Sigmoid colon (tissue), 7 donors: ENCODE data around the gene RELCH. TPM values are rescaled to one million over a fixed set of nuclear protein-coding genes. Genes with fewer than 3 reads are reported as not detected.

ENCODE experiments used
- DNase-seq: peaks from one replicate; pipeline ENCODE4 v3.0.0-alpha.2; 2019
- H3K27ac ChIP-seq, 4 donors: fragments of 200-600 bp; sonication (generic); one replicate each; pipeline ENCODE4 v1.5.1; 2016 to 2019; ENCODE audit warnings: mild to moderate bottlenecking in 1 of 4
- H3K27me3 ChIP-seq, 3 donors: fragments of 200-600 bp; sonication (generic); one replicate each; pipeline ENCODE4 v1.5.1; 2019; ENCODE audit warnings: mild to moderate bottlenecking in 1 of 3
- H3K36me3 ChIP-seq, 4 donors: fragments of 200-600 bp; sonication (generic); one replicate each; pipeline ENCODE4 v1.5.1; 2016 to 2019
- H3K4me1 ChIP-seq, 4 donors: fragments of 200-600 bp; sonication (generic); one replicate each; pipeline ENCODE4 v1.5.1; 2017 to 2019
- H3K4me3 ChIP-seq, 4 donors: fragments of 200-600 bp; sonication (generic); one replicate each; pipeline ENCODE4 v1.5.1; 2017 to 2019; ENCODE audit warnings: mild to moderate bottlenecking in 2 of 4, moderate library complexity in 1 of 4
- H3K9me3 ChIP-seq, 4 donors: fragments of 200-600 bp in 3 of 4; sonication (generic) in 3 of 4; one replicate each; pipeline versions ENCODE4 v1.5.1 to v1.6.1; 2013 to 2019
- EP300 ChIP-seq, 4 donors: sonication (generic); formaldehyde crosslinking; IDR thresholded peaks; one replicate each; pipeline ENCODE4 v1.6.1; 2017; ENCODE audit warnings: antibody characterized with exemption in 4 of 4
- POLR2A ChIP-seq, 2 donors: fragments of 450-650 bp; IDR thresholded peaks; one replicate each; pipeline ENCODE4 v1.6.1; 2016; ENCODE audit warnings: antibody characterized with exemption in 2 of 2, mild to moderate bottlenecking in 2 of 2, moderate library complexity in 2 of 2
- POLR2AphosphoS5 ChIP-seq, 4 donors: sonication (generic); formaldehyde crosslinking; IDR thresholded peaks; one replicate each; pipeline ENCODE4 v1.6.1; 2017; ENCODE audit warnings: antibody characterized with exemption in 4 of 4
- WGBS, 2 donors: extraction: QIAGEN DNeasy Blood & Tissue Kit; methylation state at CpG; one replicate each; pipeline ENCODE4 v1.1.7; 2013; 5-methylcytosine and 5-hydroxymethylcytosine counted together
- intact Hi-C: fragments of 100-400 bp; cut with DNase I; formaldehyde crosslinking; loops from one replicate; pipeline ENCODE4 v1.15.1; 2023
- polyA plus RNA-seq, 3 donors: library from polyadenylated mRNA; stranded (reverse); fragments of 200-250 nt; gene quantifications; one replicate each; pipeline ENCODE4 v1.2.3, GENCODE V29; 2013
- total RNA-seq, 4 donors: library from RNA; depleted of rRNA; stranded (reverse); fragments of >200 nt; gene quantifications; one replicate each; pipeline ENCODE4 v1.1.0, GENCODE V29; 2016
- TF ChIP-seq, protein P1 (sequence below), 4 experiments: fragments of 450-650 bp in 3 of 4; fragments of 200-600 bp in 1 of 4; IDR thresholded peaks; one replicate each; pipeline ENCODE4 v1.5.1; 2016 to 2019; ENCODE audit warnings: antibody characterized with exemption in 4 of 4, mild to moderate bottlenecking in 3 of 4, moderate library complexity in 2 of 4
- donor health status: healthy with polysubstance abuse.
- donor health status: Bipolar disorder and iron deficiency.
- donor health status: healthy.

RELCH gene
- total and polyA plus RNA-seq, 7 donors, result 6.6 to 28.8 (median 19.3) TPM

GRCh38 chr18:62277045-62277444 lies 90.0 kb downstream of the RELCH start:
- TF ChIP-seq POLR2A (IDR thresholded peaks at IDR 0.05), result no peak
- no peak for TF ChIP-seq POLR2AphosphoS5 (IDR thresholded peaks at IDR 0.05)
- TF ChIP-seq, protein P1, sequence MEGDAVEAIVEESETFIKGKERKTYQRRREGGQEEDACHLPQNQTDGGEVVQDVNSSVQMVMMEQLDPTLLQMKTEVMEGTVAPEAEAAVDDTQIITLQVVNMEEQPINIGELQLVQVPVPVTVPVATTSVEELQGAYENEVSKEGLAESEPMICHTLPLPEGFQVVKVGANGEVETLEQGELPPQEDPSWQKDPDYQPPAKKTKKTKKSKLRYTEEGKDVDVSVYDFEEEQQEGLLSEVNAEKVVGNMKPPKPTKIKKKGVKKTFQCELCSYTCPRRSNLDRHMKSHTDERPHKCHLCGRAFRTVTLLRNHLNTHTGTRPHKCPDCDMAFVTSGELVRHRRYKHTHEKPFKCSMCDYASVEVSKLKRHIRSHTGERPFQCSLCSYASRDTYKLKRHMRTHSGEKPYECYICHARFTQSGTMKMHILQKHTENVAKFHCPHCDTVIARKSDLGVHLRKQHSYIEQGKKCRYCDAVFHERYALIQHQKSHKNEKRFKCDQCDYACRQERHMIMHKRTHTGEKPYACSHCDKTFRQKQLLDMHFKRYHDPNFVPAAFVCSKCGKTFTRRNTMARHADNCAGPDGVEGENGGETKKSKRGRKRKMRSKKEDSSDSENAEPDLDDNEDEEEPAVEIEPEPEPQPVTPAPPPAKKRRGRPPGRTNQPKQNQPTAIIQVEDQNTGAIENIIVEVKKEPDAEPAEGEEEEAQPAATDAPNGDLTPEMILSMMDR (IDR thresholded peaks at IDR 0.05), result no peak
- TF ChIP-seq EP300 (IDR thresholded peaks at IDR 0.05), result no peak
- intact Hi-C loops, result no loop called here

GRCh38 chr18:62279561-62279960 lies 92.5 kb downstream of the RELCH start:
- no peak for TF ChIP-seq POLR2A (IDR thresholded peaks at IDR 0.05)
- no peak for DNase-seq
- H3K36me3 ChIP-seq, result peaks cover 0 to 51% (median 2%) of the 10 kb centered on the region in 4 donors
- no peak overlapping the region for H3K4me3 ChIP-seq
- H3K9me3 ChIP-seq, result no peaks in the 10 kb centered on the region
- H3K4me1 ChIP-seq, result peaks cover 0 to 14% (median 6%) of the 10 kb centered on the region in 4 donors
- intact Hi-C loops, result no loop called here
- no peak overlapping the region for H3K27ac ChIP-seq
- no peaks in the 10 kb centered on the region for H3K27me3 ChIP-seq
- WGBS, 2 donors, result 64 to 93% methylated on average over 5 of the region's 5 CpGs

More at GRCh38 chr18:62277045-62277444, 90.0 kb downstream of the RELCH start:
- Histone ChIP-seq H3K36me3 (peaks cover 0 to 55% (median 0%) of the 10 kb centered on the region in 4 donors), H3K27ac (no peak overlapping the region), H3K9me3 (no peaks in the 10 kb centered on the region), H3K27me3 (no peaks in the 10 kb centered on the region), H3K4me1 (peaks cover 0 to 12% (median 5%) of the 10 kb centered on the region in 4 donors), H3K4me3 (no peak overlapping the region)
- 83 to 85% methylated on average over 1 of the region's 1 CpG for WGBS, 2 donors
- DNase-seq, result no peak

DNA sequence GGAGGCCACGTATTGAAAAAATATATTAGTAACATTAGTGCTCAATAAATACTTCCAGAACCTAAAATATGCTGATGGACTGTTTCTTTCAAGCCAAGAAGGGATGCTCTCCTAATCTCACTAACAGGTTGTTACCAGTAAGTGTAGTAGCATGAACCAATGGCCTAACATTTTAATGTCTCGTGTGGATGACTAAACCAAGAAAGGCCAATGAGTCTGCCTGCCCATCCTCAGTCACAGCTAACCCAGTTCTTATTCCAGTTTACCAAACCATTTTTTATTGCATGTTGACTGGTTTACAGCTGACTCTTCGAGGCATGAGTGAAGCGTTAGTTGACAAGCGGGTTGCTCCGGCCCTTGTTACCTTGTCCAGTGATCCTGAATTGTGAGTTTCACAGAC lies 93.0 kb downstream of the RELCH start:
- Histone ChIP-seq H3K9me3 (no peaks in the 10 kb centered on the region), H3K27me3 (no peaks in the 10 kb centered on the region), H3K4me3 (no peak overlapping the region), H3K27ac (no peak overlapping the region), H3K36me3 (peaks cover 0 to 48% (median 2%) of the 10 kb centered on the region in 4 donors), H3K4me1 (peaks cover 0 to 14% (median 6%) of the 10 kb centered on the region in 4 donors)
- no peak for TF ChIP-seq POLR2A (IDR thresholded peaks at IDR 0.05)
- TF ChIP-seq EP300 (IDR thresholded peaks at IDR 0.05), result no peak
- no peak for TF ChIP-seq POLR2AphosphoS5 (IDR thresholded peaks at IDR 0.05)
- TF ChIP-seq, protein P1 (IDR thresholded peaks at IDR 0.05), result no peak
- 87 to 94% methylated on average over 6 of the region's 6 CpGs for WGBS, 2 donors
- intact Hi-C loops, result no loop called here
- no peak for DNase-seq

DNA sequence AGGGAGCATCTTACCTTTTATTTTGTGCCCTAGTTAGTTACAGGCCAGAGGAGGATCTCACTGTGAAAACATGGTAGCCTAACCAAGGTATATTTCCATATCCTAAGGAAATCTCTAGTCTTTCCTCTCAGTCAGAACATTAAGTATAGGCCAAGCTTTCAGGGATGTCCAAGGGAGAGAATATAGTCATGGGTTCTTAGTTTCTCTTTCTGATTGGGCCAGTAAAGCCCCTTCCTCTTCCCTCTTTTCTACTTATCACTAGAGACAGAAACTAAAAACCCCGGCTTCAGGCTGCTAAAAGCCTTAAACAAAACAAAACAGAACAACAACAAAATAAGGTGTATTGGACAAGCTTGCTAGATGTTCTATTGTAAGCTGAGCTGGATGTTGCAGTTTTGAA lies 93.7 kb downstream of the RELCH start:
- peaks cover 0 to 48% (median 4%) of the 10 kb centered on the region in 4 donors for H3K36me3 ChIP-seq
- H3K9me3 ChIP-seq, result no peaks in the 10 kb centered on the region
- no peak for DNase-seq
- H3K4me1 ChIP-seq, result peaks cover 0 to 14% (median 6%) of the 10 kb centered on the region in 4 donors
- no peaks in the 10 kb centered on the region for H3K27me3 ChIP-seq
- intact Hi-C loops, result no loop called here
- no peak overlapping the region for H3K4me3 ChIP-seq
- 81 to 88% methylated on average over 1 of the region's 1 CpG for WGBS, 2 donors
- TF ChIP-seq EP300 (IDR thresholded peaks at IDR 0.05), result no peak
- TF ChIP-seq POLR2A (IDR thresholded peaks at IDR 0.05), result no peak
- TF ChIP-seq, protein P1 (IDR thresholded peaks at IDR 0.05), result no peak
- no peak for TF ChIP-seq POLR2AphosphoS5 (IDR thresholded peaks at IDR 0.05)
- no peak overlapping the region for H3K27ac ChIP-seq

DNA sequence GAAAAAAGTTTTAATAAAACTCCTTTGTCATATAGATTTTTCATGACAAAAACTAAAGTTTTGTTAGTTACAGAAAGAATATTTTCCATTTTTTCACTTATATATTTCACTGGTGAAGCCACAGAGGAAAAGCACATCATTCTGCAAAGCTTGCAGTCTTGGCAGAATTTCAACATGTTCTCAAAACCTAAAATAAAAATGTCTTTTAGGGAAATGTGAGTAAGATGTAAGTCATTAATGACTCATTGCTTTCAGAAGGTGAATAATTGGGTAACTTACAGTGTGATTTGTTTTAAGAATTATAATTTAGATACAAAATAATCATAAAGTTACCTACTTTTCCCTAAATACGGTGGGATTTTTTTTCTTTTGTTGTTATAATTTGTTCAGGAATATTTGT lies 94.6 kb downstream of the RELCH start:
- H3K36me3 ChIP-seq, result peaks cover 0 to 43% (median 4%) of the 10 kb centered on the region in 4 donors
- WGBS, 2 donors, result 81 to 89% methylated on average over 1 of the region's 1 CpG
- H3K4me3 ChIP-seq, result no peak overlapping the region
- no peaks in the 10 kb centered on the region for H3K9me3 ChIP-seq
- intact Hi-C loops, result no loop called here
- TF ChIP-seq POLR2A (IDR thresholded peaks at IDR 0.05) (no peak), POLR2AphosphoS5 (IDR thresholded peaks at IDR 0.05) (no peak), EP300 (IDR thresholded peaks at IDR 0.05) (no peak)
- TF ChIP-seq, protein P1 (IDR thresholded peaks at IDR 0.05), result no peak
- DNase-seq, result no peak
- peaks cover 0 to 16% (median 7%) of the 10 kb centered on the region in 4 donors for H3K4me1 ChIP-seq
- peak overlapping the region in 1 of 4 donors; percentile 27 for H3K27ac ChIP-seq
- H3K27me3 ChIP-seq, result no peaks in the 10 kb centered on the region
